ENCODE measurements around the gene CD48.

CD48 gene

DNA sequence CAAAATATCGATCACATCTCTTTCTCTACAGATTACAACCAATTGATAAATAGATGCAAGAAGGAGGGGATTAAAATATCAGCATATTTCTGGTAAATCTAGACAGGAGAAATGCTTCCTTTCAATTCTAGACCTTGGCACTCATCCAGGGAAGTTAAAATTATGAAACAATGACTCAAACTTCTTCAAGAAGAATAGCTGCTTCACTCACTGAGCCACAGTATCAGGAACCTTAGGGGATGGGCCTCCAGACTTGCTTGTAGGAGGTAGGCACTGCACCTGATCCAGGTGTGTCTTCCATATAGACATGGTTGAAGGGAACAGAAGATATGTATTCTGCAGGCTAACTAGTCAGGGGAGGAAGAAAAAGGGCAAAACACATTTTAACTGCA lies 37.3 kb upstream of the CD48 start:
- Histone ChIP-seq H3K36me3 (ENCODE audit: control insufficient read depth, low read depth, low read length) (no peaks in the 10 kb centered on the region), H3K27ac (ENCODE audit: low read length) (no peak overlapping the region), H3K9me3 (ENCODE audit: control insufficient read depth, low read depth, low read length) (no peaks in the 10 kb centered on the region), H3K4me1 (ENCODE audit: control insufficient read depth, low read depth, low read length) (peaks cover 5% of the 10 kb centered on the region), H3K27me3 (ENCODE audit: control insufficient read depth, insufficient read depth, low read length) (no peaks in the 10 kb centered on the region), H3K9ac (ENCODE audit: low read length) (no peak overlapping the region), H3K4me3 (ENCODE audit: low read length) (no peak overlapping the region)

DNA sequence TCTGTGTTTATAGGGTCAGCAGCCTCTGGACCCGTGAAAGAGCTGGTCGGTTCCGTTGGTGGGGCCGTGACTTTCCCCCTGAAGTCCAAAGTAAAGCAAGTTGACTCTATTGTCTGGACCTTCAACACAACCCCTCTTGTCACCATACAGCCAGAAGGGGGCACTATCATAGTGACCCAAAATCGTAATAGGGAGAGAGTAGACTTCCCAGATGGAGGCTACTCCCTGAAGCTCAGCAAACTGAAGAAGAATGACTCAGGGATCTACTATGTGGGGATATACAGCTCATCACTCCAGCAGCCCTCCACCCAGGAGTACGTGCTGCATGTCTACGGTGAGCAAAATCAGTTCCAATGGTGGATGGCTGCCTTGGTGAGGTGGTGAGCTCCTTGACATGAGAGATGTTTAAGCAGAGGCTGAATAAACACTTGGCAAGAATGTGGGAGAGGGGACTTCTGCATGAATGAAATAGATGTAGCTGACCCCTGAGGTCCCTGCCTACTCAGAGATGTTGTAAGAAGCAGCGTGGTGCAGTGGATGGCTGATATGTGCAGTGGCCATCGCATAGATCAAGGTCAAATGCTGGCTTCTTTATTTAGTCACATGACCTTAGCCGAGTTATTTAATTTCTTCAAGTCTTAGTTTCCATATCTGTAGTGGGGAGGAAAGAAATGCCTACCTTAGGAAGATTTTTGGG lies 36.7 kb upstream of the CD48 start:
- no peaks in the 10 kb centered on the region for H3K36me3 ChIP-seq (ENCODE audit: control insufficient read depth, low read depth, low read length)
- no peak overlapping the region for H3K9ac ChIP-seq (ENCODE audit: low read length)
- no peaks in the 10 kb centered on the region for H3K9me3 ChIP-seq (ENCODE audit: control insufficient read depth, low read depth, low read length)

DNA sequence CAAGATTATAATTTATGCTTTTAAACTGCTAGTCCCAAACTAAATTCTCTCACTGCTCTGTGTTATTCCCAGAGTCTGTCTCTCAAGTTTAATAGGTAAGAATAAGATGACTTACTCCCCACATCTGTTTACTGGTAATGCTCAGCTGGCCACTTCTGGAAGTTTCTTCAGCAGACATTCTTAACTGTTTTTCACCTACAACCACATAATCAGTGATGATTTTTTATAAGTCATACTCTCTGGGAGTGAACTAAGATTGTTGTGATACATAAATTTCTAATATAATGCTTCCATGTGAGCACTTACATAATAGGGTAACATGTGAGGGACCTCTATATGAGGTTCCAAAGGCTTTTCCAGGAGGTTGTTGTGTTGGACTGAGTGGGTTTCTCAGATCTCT lies 36.1 kb upstream of the CD48 start:
- Histone ChIP-seq H3K27ac (ENCODE audit: low read length) (no peak overlapping the region), H3K36me3 (ENCODE audit: control insufficient read depth, low read depth, low read length) (no peaks in the 10 kb centered on the region), H3K9me3 (ENCODE audit: control insufficient read depth, low read depth, low read length) (no peaks in the 10 kb centered on the region), H3K4me1 (ENCODE audit: control insufficient read depth, low read depth, low read length) (peaks cover 5% of the 10 kb centered on the region), H3K27me3 (ENCODE audit: control insufficient read depth, insufficient read depth, low read length) (no peaks in the 10 kb centered on the region), H3K4me3 (ENCODE audit: low read length) (no peak overlapping the region), H3K9ac (ENCODE audit: low read length) (no peak overlapping the region)

More for the DNA sequence above, 36.7 kb upstream of the CD48 start:
- Histone ChIP-seq H3K27ac (ENCODE audit: low read length) (no peak overlapping the region), H3K4me3 (ENCODE audit: low read length) (no peak overlapping the region), H3K4me1 (ENCODE audit: control insufficient read depth, low read depth, low read length) (peaks cover 5% of the 10 kb centered on the region), H3K27me3 (ENCODE audit: control insufficient read depth, insufficient read depth, low read length) (no peaks in the 10 kb centered on the region)

DNA sequence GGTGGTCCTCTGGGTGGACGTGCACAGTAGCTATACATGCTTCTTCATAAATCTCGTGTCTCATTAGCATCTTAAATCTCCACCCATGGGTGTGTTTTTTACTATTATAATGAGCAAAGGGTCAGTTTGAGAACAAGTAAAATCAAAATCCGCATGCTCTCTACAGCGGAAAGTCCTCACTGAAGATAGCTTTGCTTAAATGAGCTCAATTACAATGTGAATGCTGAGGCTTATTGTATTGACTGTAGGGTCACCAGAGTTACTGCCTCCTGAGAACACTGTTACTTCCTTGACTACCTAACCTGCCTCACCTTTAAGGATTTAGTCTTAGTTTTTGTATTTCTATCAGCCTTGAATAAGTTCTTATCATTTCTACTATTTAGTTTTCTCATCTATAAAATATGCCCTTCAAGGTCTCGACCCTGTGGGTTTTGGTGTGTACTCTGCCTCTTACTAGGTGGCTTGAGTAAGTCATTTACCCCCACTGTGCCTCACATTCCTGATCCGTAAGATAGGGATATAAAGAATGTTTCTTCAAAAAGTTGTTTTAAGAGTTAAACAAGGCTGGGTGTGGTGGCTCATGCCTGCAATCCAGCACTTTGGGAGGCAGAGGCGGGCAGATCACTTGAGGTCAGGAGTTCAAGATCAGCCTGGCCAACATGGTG lies 35.3 kb upstream of the CD48 start:
- Histone ChIP-seq H3K27ac (ENCODE audit: low read length) (no peak overlapping the region), H3K27me3 (ENCODE audit: control insufficient read depth, insufficient read depth, low read length) (no peaks in the 10 kb centered on the region), H3K9ac (ENCODE audit: low read length) (no peak overlapping the region), H3K9me3 (ENCODE audit: control insufficient read depth, low read depth, low read length) (no peaks in the 10 kb centered on the region), H3K4me1 (ENCODE audit: control insufficient read depth, low read depth, low read length) (peaks cover 5% of the 10 kb centered on the region), H3K36me3 (ENCODE audit: control insufficient read depth, low read depth, low read length) (no peaks in the 10 kb centered on the region), H3K4me3 (ENCODE audit: low read length) (no peak overlapping the region)

DNA sequence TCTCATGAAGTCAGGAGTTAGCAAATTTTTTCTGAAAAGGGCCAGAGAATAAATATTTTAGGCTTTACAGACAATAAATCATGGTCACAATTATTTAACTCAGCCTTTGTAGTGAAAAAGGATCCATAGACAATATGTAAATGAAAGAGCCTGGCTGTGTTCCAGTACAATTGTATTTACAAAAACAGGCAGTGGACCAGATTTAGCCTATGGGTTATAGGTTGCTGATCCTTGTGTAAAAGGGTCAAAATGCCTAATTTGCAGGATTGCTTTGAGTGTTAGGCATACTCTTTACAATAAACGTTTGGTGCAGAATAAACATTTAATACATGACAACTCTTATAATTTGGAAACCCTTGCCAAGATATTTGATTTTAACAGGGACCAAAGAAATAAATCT lies 33.9 kb upstream of the CD48 start:
- Histone ChIP-seq H3K36me3 (ENCODE audit: control insufficient read depth, low read depth, low read length) (no peaks in the 10 kb centered on the region), H3K4me3 (ENCODE audit: low read length) (no peak overlapping the region), H3K9ac (ENCODE audit: low read length) (no peak overlapping the region), H3K27ac (ENCODE audit: low read length) (no peak overlapping the region), H3K27me3 (ENCODE audit: control insufficient read depth, insufficient read depth, low read length) (no peaks in the 10 kb centered on the region), H3K9me3 (ENCODE audit: control insufficient read depth, low read depth, low read length) (no peaks in the 10 kb centered on the region), H3K4me1 (ENCODE audit: control insufficient read depth, low read depth, low read length) (peaks cover 5% of the 10 kb centered on the region)

DNA sequence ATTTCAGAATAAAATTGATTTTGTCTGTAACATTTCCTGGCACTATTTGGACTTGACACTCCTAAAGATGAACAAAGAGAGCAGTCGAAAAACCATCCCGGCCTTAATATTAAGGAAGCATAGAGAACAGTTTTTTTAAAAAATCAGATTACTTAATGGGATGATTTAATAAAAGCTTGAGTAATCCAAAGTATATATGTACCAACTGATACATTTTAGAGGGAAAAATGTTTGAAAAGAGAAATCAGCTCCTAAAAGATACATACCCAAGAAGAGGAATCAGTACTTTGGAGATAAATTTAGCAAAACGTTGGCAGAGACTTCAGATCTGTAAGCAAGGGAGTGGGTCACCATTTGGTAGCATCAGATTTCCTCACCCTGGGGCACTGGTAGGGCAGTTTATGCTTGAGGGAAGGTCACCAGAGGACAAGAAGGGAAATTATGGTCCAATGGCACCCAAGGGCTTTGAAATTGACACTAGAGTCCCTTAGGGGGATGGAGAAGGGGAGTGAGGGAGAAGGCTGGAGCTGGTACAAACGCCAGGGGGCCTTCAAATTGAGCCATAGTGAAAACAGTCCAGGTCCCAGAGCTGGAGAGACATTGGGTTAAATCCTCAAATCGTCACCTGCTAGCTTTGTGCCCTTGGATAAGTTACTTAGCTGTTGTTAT lies 33.4 kb upstream of the CD48 start:
- H3K4me3 ChIP-seq (ENCODE audit: low read length): no peak overlapping the region
- H3K9me3 ChIP-seq (ENCODE audit: control insufficient read depth, low read depth, low read length): no peaks in the 10 kb centered on the region
- H3K9ac ChIP-seq (ENCODE audit: low read length): no peak overlapping the region
- H3K27ac ChIP-seq (ENCODE audit: low read length): no peak overlapping the region
- no peaks in the 10 kb centered on the region for H3K36me3 ChIP-seq (ENCODE audit: control insufficient read depth, low read depth, low read length)
- H3K27me3 ChIP-seq (ENCODE audit: control insufficient read depth, insufficient read depth, low read length): no peaks in the 10 kb centered on the region
- H3K4me1 ChIP-seq (ENCODE audit: control insufficient read depth, low read depth, low read length): peaks cover 5% of the 10 kb centered on the region

DNA sequence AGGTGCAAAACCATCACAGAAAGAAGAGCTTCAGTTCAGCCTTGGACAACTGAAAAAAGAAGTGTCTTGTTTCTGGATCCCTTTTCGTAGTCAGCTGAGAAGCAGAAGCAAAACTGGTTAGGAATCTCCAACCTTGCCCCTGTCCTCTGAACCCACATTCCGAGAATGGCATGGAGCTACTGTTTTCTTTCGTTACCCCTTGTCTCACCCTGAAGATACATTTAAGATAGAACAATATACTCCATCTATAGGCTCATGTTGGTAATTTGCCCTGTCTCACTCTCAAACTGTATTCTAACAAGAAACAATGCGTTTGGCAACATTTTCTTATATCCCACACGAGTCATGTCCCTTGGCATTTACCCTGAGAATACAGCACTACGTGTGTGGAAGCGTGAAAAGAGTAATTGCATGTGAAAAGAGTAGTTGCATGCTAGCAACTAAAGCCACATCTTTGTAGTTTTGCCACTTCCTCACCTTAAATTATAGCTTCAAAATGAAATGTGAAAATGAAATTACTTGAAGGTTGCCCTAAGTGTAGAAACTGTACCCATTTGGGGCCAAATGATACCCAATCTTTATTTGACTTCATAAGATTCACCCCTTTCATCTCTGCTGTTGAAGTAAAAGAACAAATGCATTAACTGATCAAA lies 32.7 kb upstream of the CD48 start:
- H3K9me3 ChIP-seq (ENCODE audit: control insufficient read depth, low read depth, low read length): no peaks in the 10 kb centered on the region
- peaks cover 5% of the 10 kb centered on the region for H3K4me1 ChIP-seq (ENCODE audit: control insufficient read depth, low read depth, low read length)
- H3K27me3 ChIP-seq (ENCODE audit: control insufficient read depth, insufficient read depth, low read length): no peaks in the 10 kb centered on the region
- no peak overlapping the region for H3K27ac ChIP-seq (ENCODE audit: low read length)
- no peak overlapping the region for H3K9ac ChIP-seq (ENCODE audit: low read length)
- no peaks in the 10 kb centered on the region for H3K36me3 ChIP-seq (ENCODE audit: control insufficient read depth, low read depth, low read length)
- H3K4me3 ChIP-seq (ENCODE audit: low read length): no peak overlapping the region

DNA sequence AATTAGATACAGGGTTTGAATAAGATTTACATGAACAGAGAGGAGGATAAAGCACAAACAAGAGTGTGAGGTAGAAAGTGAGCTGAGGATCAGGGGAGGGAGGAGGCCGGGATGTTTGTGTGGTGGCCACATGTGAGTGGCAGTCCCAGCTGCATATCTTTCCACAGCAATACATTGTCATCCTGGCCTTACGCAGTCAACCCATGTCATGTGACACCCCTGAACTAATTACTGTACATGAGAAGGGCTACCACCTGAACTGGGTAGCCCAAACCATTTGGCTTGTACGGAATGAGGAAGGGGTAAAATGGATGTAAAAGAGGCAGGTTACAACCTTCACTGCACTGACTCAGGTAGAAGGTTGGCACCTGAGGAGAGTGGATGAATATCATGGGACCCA lies 31.6 kb upstream of the CD48 start:
- H3K4me1 ChIP-seq (ENCODE audit: control insufficient read depth, low read depth, low read length): peaks cover 5% of the 10 kb centered on the region
- H3K4me3 ChIP-seq (ENCODE audit: low read length): no peak overlapping the region
- H3K27ac ChIP-seq (ENCODE audit: low read length): no peak overlapping the region
- H3K36me3 ChIP-seq (ENCODE audit: control insufficient read depth, low read depth, low read length): no peaks in the 10 kb centered on the region
- no peaks in the 10 kb centered on the region for H3K9me3 ChIP-seq (ENCODE audit: control insufficient read depth, low read depth, low read length)
- no peaks in the 10 kb centered on the region for H3K27me3 ChIP-seq (ENCODE audit: control insufficient read depth, insufficient read depth, low read length)
- no peak overlapping the region for H3K9ac ChIP-seq (ENCODE audit: low read length)

DNA sequence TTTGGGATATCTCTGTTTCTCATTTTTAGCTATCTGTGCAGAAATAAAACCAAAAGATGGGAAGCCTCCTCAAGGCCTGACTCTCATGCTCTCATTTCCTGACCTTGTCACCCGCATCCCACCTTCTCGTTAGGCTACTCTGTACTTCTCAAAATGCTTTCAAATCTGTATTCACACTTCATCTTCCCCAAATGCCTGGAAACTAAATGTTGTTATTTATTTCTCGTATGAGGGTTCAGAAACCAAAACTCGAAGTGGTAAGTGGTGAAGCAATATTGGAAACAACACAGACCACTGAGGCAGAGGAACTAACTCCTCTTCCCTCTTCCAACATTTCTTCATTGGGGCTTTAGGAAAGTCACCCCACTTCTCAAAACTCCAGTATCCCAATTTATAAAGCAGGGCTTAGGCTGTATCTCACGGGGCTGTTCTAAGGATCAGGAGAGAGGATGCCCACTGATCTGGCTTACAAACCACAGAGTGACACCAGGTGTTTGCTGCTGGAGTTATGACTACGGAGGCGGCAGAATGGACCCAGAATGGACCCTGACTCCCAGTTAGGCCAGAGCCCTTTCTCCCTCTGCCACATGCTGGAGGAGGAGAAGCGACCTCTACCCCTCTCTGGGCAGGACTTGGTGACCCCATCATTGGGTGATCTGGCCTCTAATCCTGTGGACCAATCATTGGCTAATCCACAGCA lies 31.0 kb upstream of the CD48 start:
- no peaks in the 10 kb centered on the region for H3K36me3 ChIP-seq (ENCODE audit: control insufficient read depth, low read depth, low read length)
- no peaks in the 10 kb centered on the region for H3K27me3 ChIP-seq (ENCODE audit: control insufficient read depth, insufficient read depth, low read length)
- H3K9me3 ChIP-seq (ENCODE audit: control insufficient read depth, low read depth, low read length): no peaks in the 10 kb centered on the region
- H3K4me3 ChIP-seq (ENCODE audit: low read length): no peak overlapping the region
- peaks cover 5% of the 10 kb centered on the region for H3K4me1 ChIP-seq (ENCODE audit: control insufficient read depth, low read depth, low read length)
- no peak overlapping the region for H3K27ac ChIP-seq (ENCODE audit: low read length)
- no peak overlapping the region for H3K9ac ChIP-seq (ENCODE audit: low read length)

DNA sequence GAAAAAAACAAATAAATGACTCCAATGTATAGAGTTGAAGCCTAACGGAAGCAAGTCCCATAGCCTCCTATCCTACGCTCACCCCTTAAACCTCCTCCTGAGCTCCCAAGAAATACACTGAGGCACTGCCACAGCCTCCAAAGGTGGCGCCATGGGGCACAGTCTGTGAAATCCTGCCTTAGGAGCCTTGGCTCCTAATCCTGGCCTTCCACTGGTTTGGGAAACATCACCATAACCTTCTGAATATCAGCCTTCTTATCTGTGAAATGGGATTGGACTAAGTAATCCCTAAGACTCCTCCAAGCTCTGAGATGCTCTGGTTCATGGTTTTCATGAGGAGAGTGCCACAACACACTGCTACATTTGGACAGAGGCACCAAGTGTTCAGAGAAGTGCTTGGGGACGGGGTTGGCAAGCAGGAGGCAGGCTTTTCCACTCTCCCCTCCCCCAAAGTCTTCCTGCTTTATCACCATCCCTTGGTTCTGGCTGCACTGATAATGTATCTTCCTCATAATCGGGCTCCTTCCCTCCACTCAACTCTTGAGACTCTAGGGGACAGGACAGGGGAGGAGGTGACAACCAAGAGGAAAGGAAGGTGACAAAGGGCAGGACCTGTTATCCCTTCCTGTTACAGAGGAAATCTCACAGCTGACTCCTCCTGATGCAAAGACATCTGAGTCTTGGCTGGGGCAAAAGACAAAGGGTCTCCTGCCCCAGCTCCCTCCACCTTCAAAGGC lies 30.2 kb upstream of the CD48 start:
- no peaks in the 10 kb centered on the region for H3K9me3 ChIP-seq (ENCODE audit: control insufficient read depth, low read depth, low read length)
- no peaks in the 10 kb centered on the region for H3K36me3 ChIP-seq (ENCODE audit: control insufficient read depth, low read depth, low read length)
- H3K4me3 ChIP-seq (ENCODE audit: low read length): no peak overlapping the region
- H3K4me1 ChIP-seq (ENCODE audit: control insufficient read depth, low read depth, low read length): peaks cover 5% of the 10 kb centered on the region
- no peak overlapping the region for H3K27ac ChIP-seq (ENCODE audit: low read length)
- H3K9ac ChIP-seq (ENCODE audit: low read length): no peak overlapping the region
- H3K27me3 ChIP-seq (ENCODE audit: control insufficient read depth, insufficient read depth, low read length): no peaks in the 10 kb centered on the region

DNA sequence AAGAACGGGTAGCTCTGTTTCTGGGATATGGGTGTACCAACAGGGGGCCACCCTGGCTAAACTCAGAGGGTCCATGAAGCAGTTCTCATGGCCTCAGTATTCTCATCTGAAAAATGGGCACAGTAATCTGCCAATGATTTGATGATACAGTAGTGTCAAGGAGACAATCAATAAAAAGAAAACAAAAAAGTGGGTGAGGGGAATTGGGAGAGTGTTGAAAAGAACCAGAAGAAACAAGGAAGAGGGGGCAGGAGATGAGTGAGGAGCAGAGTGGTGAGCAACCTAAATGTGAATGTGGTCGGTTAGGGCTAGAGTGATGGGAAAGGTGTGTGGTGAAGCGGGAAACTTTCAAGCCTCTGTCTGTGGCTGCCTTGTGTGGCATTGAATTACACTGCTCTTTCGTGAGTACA lies 29.5 kb upstream of the CD48 start:
- no peaks in the 10 kb centered on the region for H3K27me3 ChIP-seq (ENCODE audit: control insufficient read depth, insufficient read depth, low read length)
- no peak overlapping the region for H3K4me3 ChIP-seq (ENCODE audit: low read length)
- H3K4me1 ChIP-seq (ENCODE audit: control insufficient read depth, low read depth, low read length): no peaks in the 10 kb centered on the region
- no peaks in the 10 kb centered on the region for H3K36me3 ChIP-seq (ENCODE audit: control insufficient read depth, low read depth, low read length)
- no peaks in the 10 kb centered on the region for H3K9me3 ChIP-seq (ENCODE audit: control insufficient read depth, low read depth, low read length)
- no peak overlapping the region for H3K9ac ChIP-seq (ENCODE audit: low read length)
- no peak overlapping the region for H3K27ac ChIP-seq (ENCODE audit: low read length)

Measured in iPS-18a (cell line).